Transverse colon (tissue), 3 donors: ENCODE measurements around the gene SUGCT.

Experiments used
- CTCF ChIP-seq, 5 experiments: fragments of 200-600 bp in 3 of 5; fragments of 450-650 bp in 2 of 5; sonication (generic) in 3 of 5; IDR thresholded peaks; 1 replicate in 2 of 5; 2 replicates in 3 of 5; pipeline ENCODE4 v1.5.1; 2016 to 2017; ENCODE audit warnings: antibody characterized with exemption in 5 of 5, inconsistent platforms in 3 of 5, mild to moderate bottlenecking in 2 of 5, moderate library complexity in 1 of 5
- EP300 ChIP-seq: sonication (generic); formaldehyde crosslinking; IDR thresholded peaks from one replicate; pipeline ENCODE4 v1.6.1; 2017; ENCODE audit warnings: antibody characterized with exemption, low read depth
- POLR2A ChIP-seq: fragments of 450-650 bp; IDR thresholded peaks from one replicate; pipeline ENCODE4 v1.6.1; 2016; ENCODE audit warnings: antibody characterized with exemption, mild to moderate bottlenecking, moderate library complexity

GRCh38 chr7:40824461-40824860, 689.7 kb downstream of the SUGCT start:
- no peak for TF ChIP-seq CTCF (IDR thresholded peaks at IDR 0.05)
- TF ChIP-seq EP300: no peak
- TF ChIP-seq POLR2A: no peak
